SK-N-MC (cell line): ENCODE data around the gene KATNB1.
"Not testable (repeated sequence)": the region's sequence is repeated elsewhere in the genome, so short reads cannot be mapped to it uniquely, and the experiment has no call there.

Experiments used
- DNase-seq: peaks from one replicate; pipeline ENCODE4 v3.0.0-alpha.2; 2011; ENCODE audit warnings: low read depth, low spot score
- H3K27ac ChIP-seq: fragments of 200-600 bp; sonication (generic); 2 replicates; pipeline ENCODE4 v1.5.1; 2016; ENCODE audit warnings: mixed run types
- H3K36me3 ChIP-seq: fragments of 200-600 bp; sonication (generic); 2 replicates; pipeline ENCODE4 v1.6.1; 2017; ENCODE audit warnings: antibody characterized with exemption, low read length, mixed read lengths; ENCODE audit not compliant: insufficient read depth
- H3K4me3 ChIP-seq: fragments of 200-600 bp; sonication (generic); 2 replicates; pipeline ENCODE4 v1.5.1; 2016
- H3K9ac ChIP-seq: fragments of 200-600 bp; sonication (generic); 2 replicates; pipeline ENCODE4 v1.8.0; 2017; ENCODE audit warnings: mixed run types, mixed read lengths; ENCODE audit not compliant: insufficient read length
- H3K9me3 ChIP-seq: fragments of 200-600 bp; sonication (generic); 2 replicates; pipeline ENCODE4 v1.6.1; 2017; ENCODE audit warnings: low read depth, mild to moderate bottlenecking, antibody characterized with exemption, low read length, moderate library complexity, mixed read lengths
- EZH2 ChIP-seq: fragments of 200-600 bp; sonication (generic); IDR thresholded peaks from one replicate; pipeline ENCODE4 v1.6.1; 2017; ENCODE audit warnings: antibody characterized with exemption
- FOXP2 ChIP-seq: optimal IDR thresholded peaks from 2 replicates; pipeline ENCODE3; 2011; ENCODE audit warnings: mild to moderate bottlenecking, moderate library complexity; ENCODE audit not compliant: insufficient read depth; ENCODE audit errors: extremely low read length, control extremely low read depth
- POLR2AphosphoS5 ChIP-seq: IDR thresholded peaks from 2 replicates; pipeline ENCODE4 v1.6.1; 2012; ENCODE audit warnings: mild to moderate bottlenecking, low read depth, low read length, borderline replicate concordance

The KATNB1 gene

DNA sequence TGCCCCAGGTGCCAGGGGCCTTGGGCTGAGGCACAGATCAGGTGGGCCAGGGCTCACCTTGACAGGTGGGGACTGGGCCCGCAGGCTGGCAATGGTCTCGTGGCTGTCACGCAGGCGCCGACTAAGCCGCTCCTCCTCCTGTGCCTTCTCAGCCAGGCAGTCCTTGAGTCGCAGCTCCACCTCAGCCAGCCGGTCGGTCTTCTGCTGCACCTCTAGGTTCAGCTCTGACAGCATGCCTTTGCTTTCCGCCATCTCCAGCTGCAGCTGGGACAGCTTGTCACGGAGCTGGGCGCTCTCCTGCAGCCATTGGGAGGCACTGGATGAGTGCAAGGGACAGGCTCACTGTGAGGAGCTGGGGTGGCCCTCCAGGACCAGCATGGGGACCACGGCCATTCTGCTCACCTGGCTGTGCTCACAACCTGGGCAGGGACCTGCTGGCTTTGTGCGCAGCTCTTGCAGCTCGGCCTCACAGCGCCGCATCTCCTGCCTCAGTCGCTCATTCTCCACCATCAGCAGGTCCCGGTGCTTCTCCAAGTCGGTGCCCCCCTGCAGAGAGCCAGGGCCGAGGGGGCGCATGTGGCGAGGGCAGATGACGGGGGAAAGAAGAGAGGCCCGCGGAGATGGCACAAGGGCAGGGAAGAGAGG lies 35.7 kb downstream of the KATNB1 start:
- peaks cover 7% of the 10 kb centered on the region; the same call in 1 of the 2 replicates for H3K36me3 ChIP-seq
- no peak for DNase-seq
- H3K4me3 ChIP-seq: no peak overlapping the region

DNA sequence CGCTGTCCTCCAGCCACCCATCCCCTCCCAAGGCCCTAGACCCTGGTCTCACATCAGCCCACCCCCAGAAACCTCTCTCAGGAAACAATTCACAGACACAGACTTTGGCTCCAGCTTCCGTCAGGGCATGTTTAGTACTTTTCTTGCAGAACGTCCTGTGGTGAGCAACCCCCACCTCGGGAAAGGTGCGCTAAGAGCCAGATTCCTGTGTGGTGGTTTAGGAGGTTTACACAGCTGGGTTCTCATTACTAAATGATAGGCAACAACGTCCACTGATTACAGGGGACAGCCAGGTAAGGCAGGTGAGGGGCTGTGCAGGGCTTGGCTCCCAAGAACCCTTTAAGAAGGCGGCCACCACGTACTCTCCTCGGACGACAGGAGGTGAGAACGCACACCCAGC lies 37.4 kb downstream of the KATNB1 start:
- DNase-seq: no peak
- TF ChIP-seq POLR2AphosphoS5 (no peak), EZH2 (no peak), FOXP2 (no peak)
- Histone ChIP-seq H3K9ac (no peak overlapping the region), H3K27ac (no peak overlapping the region), H3K9me3 (no peaks in the 10 kb centered on the region), H3K4me3 (no peak overlapping the region), H3K36me3 (no peaks in the 10 kb centered on the region; the same call in 1 of the 2 replicates)

More for the DNA sequence above, 35.7 kb downstream of the KATNB1 start:
- H3K9me3 ChIP-seq: no peaks in the 10 kb centered on the region
- TF ChIP-seq POLR2AphosphoS5 (no peak), FOXP2 (no peak), EZH2 (no peak)
- no peak overlapping the region for H3K9ac ChIP-seq
- no peak overlapping the region for H3K27ac ChIP-seq

DNA sequence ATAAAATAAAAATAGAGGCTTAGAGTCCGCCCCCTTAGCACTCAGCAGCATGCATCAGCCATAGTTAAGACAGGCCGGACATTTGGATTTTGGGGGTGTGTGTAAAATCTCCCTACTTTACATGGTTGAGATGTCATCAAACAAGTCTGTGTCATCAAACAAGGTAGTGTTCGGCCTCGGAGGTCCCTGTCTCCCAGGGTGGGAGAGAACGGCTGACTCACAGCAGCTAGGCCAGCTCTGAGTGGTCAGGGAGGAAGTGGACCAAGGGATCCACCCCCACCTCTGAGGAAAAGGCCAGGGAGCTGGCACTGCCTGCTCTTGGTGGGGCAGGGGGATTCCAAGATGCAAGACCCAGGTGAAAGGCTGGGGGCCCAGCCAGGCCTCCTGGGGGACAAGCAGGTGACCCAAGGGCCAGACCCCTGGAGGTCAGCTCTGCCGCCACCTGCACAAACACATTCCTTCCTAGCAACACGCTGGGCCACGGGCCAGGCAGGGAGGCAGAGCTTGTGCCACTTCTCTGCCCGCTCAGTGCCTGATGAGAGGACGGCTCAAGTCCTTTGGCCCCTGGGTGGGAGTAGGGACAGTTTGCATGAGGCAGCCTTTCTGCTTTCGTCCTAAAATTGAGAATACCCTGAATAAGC lies 38.2 kb downstream of the KATNB1 start:
- H3K9me3 ChIP-seq: no peaks in the 10 kb centered on the region
- no peak overlapping the region for H3K4me3 ChIP-seq
- H3K27ac ChIP-seq: no peak overlapping the region
- no peaks in the 10 kb centered on the region; the same call in 1 of the 2 replicates for H3K36me3 ChIP-seq
- no peak overlapping the region for H3K9ac ChIP-seq
- no peak for TF ChIP-seq POLR2AphosphoS5
- TF ChIP-seq EZH2: no peak
- TF ChIP-seq FOXP2: no peak
- no peak for DNase-seq

DNA sequence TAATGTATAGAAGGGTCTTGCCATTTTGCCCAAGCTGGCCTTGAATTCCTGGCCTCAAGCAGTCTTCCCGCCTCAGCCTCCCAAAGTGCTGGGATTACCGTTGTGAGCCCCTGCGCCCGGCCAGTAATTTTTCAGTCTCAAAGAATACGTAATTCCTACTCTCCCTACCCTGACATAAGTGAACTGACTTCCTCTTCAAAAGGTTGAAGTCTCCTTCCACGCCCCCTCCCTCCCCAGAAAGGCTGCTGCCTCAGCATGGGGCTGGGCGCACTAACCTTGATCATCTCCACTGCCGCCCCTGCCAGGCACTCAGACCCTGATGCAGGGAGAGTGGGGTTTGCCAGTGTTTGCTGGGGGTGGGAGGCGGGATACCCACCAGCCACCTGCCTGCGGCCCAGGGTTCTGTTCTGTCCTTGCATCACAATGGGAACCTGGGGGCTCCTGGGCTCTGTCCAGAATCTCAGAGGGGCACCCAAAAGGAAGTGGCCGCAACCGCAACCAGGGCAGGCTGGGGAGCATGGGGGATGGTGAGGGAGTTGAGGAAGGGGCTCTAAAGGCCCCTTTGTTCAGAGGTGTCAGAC lies 39.2 kb downstream of the KATNB1 start:
- H3K36me3 ChIP-seq: no peaks in the 10 kb centered on the region; the same call in 1 of the 2 replicates
- DNase-seq: no peak
- no peaks in the 10 kb centered on the region for H3K9me3 ChIP-seq
- H3K4me3 ChIP-seq: no peak overlapping the region
- no peak overlapping the region for H3K9ac ChIP-seq
- no peak overlapping the region for H3K27ac ChIP-seq
- TF ChIP-seq POLR2AphosphoS5 (no peak), FOXP2 (no peak), EZH2 (no peak)

DNA sequence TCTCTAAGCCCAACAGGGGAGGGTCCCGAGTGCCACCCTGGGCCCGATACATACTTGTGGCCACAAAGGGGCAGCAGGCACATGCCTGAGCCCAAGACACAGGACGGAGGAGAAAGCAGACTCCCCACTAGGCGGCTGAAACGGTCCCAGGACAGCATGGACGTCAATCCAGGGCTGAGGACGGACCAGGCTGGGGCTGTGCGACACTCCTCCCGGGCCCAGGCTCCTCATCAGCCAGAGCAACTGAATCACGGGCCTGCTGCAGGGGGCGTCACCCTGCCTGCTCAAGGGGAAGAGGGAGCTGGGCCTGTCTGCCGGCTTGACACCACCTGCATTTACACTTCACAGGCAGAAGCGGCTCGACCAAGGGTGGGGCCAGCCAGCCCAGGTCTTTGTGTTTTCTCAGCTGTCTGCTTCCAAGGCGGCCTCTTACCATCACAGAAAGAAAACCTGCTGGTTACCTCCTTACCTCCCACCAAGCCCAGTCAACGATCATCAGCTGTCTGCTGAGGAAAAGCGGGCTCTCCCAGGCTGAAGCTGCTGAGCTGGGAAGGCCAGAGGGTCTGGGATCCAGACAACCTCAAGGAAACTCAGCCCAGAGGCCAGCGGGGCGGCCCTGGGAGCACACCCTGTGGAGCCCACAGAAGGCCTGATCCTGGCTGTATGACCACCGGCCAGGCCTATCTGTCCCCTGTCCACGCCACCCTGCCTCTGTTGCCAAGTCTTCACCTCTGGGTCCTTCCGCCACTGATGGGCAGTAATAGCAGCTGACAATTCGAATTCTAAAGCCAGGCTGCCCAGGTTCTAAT lies 40.3 kb downstream of the KATNB1 start:
- H3K9me3 ChIP-seq: no peaks in the 10 kb centered on the region
- no peak overlapping the region for H3K9ac ChIP-seq
- no peak for DNase-seq
- no peak overlapping the region for H3K27ac ChIP-seq
- no peak overlapping the region for H3K4me3 ChIP-seq
- H3K36me3 ChIP-seq: no peaks in the 10 kb centered on the region; the same call in 1 of the 2 replicates
- TF ChIP-seq FOXP2: no peak
- no peak for TF ChIP-seq EZH2
- TF ChIP-seq POLR2AphosphoS5: no peak

DNA sequence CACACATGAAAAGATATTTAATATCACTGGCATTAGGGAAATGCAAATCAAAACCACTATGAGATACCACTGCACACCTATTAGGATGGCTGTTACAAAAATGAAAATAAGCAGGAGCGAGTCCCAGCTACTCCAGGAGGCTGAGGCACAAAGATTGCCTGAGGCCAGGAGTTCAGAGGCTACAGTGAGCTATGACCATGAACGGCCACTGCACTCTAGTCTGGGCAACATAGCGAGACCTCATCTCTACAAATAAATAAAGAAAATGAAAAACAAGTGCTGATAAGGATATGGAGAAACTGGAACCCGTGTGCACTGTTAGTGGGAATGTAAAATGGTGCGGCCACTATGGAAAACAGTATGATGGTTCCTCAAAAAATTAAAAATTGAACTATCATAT lies 43.1 kb downstream of the KATNB1 start:
- H3K27ac ChIP-seq: no peak overlapping the region
- TF ChIP-seq POLR2AphosphoS5 (no peak), FOXP2 (no peak), EZH2 (no peak)
- no peak for DNase-seq
- no peak overlapping the region for H3K9ac ChIP-seq
- no peaks in the 10 kb centered on the region for H3K9me3 ChIP-seq
- no peak overlapping the region for H3K4me3 ChIP-seq
- H3K36me3 ChIP-seq: no peaks in the 10 kb centered on the region; the same call in 1 of the 2 replicates

DNA sequence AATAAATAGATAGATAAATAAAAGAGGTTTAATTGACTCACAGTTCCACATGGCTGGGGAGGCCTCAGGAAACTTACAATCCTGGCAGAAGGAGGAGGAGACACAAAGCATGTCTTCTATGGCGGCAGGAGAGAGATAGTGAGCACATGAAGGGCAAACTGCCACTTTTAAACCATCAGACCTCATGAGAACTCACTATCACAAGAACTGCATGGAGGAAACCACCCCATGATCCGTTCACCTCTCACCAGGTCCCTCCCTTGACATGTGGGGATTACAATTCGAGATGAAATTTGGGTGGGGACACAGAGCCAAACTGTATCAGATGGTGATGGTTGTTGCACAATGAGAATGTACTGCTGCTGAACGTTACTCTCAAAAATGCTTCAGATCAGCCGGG lies 44.3 kb downstream of the KATNB1 start:
- not testable (repeated sequence) for H3K9me3 ChIP-seq, DNase-seq, H3K36me3 ChIP-seq, H3K27ac ChIP-seq, H3K9ac ChIP-seq, H3K4me3 ChIP-seq

DNA sequence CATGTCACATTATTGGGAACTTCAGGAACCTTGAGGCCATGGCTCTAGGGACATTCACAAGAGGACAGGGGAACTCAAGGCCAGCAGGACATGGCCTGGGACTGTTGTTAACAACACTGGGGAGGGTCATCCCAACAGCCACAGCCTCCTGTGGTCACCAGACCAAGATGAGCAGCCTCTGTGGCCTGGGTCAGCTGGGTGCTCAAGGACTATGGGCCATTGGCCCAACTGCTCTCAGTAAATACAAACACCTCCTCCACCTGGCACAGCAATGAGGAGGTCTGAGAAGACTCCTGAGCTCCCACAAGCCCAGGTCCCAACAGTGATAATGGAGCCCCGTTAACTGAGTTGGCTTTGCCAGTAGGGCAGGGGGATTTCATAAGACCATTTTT lies 45.8 kb downstream of the KATNB1 start:
- TF ChIP-seq FOXP2: no peak
- TF ChIP-seq EZH2: no peak
- TF ChIP-seq POLR2AphosphoS5: no peak
- H3K36me3 ChIP-seq: no peaks in the 10 kb centered on the region; the same call in 1 of the 2 replicates
- no peak overlapping the region for H3K27ac ChIP-seq
- DNase-seq: no peak
- H3K9me3 ChIP-seq: no peaks in the 10 kb centered on the region
- no peak overlapping the region for H3K9ac ChIP-seq
- no peak overlapping the region for H3K4me3 ChIP-seq
